Liver (tissue), 9 donors: ENCODE measurements around the gene DENND4A. TPM values are rescaled to one million over a fixed set of nuclear protein-coding genes. Genes with fewer than 3 reads are reported as not detected.

Source experiments
- DNase-seq: peaks from one replicate; pipeline ENCODE4 v3.0.0-alpha.2; 2017; ENCODE audit warnings: low spot score
- H3K27ac ChIP-seq, 2 donors: one replicate each; pipeline ENCODE4 v1.7.0; 2013; ENCODE audit warnings: inconsistent platforms in 2 of 2, low read length in 2 of 2, control low read depth in 1 of 2, low read depth in 1 of 2, mild to moderate bottlenecking in 1 of 2
- H3K27me3 ChIP-seq, 4 donors: one replicate each; pipeline versions ENCODE4 v1.6.1 to v1.7.0; 2013; ENCODE audit warnings: low read length in 3 of 4, inconsistent platforms in 1 of 4, mild to moderate bottlenecking in 1 of 4, moderate library complexity in 1 of 4; ENCODE audit not compliant: control insufficient read depth in 4 of 4, insufficient read depth in 4 of 4
- H3K36me3 ChIP-seq, 4 donors: one replicate each; pipeline versions ENCODE4 v1.6.1 to v1.7.0; 2013; ENCODE audit warnings: low read length in 3 of 4, mild to moderate bottlenecking in 3 of 4, low read depth in 1 of 4, moderate library complexity in 1 of 4; ENCODE audit not compliant: control insufficient read depth in 4 of 4, insufficient read depth in 3 of 4
- H3K4me1 ChIP-seq, 4 donors: one replicate each; pipeline versions ENCODE4 v1.6.1 to v1.7.0; 2013; ENCODE audit warnings: low read length in 3 of 4, mild to moderate bottlenecking in 3 of 4, moderate library complexity in 1 of 4; ENCODE audit not compliant: control insufficient read depth in 4 of 4, insufficient read depth in 4 of 4
- H3K4me3 ChIP-seq, 3 donors: one replicate each; pipeline versions ENCODE4 v1.6.1 to v1.7.0; 2013; ENCODE audit warnings: low read length in 3 of 3, control low read depth in 1 of 3, low read depth in 1 of 3, mild to moderate bottlenecking in 1 of 3
- H3K9ac ChIP-seq, 2 donors: one replicate each; pipeline ENCODE4 v1.7.0; 2013; ENCODE audit warnings: low read length in 2 of 2, mild to moderate bottlenecking in 2 of 2, moderate library complexity in 2 of 2, control low read depth in 1 of 2, low read depth in 1 of 2
- H3K9me3 ChIP-seq, 4 donors: one replicate each; pipeline versions ENCODE4 v1.6.1 to v1.7.0; 2013; ENCODE audit warnings: low read length in 3 of 4; ENCODE audit not compliant: control insufficient read depth in 4 of 4
- EGR1 ChIP-seq, 2 donors: IDR thresholded peaks; 2 replicates each; pipeline ENCODE4 v1.6.1; 2016 to 2018; ENCODE audit warnings: antibody characterized with exemption in 2 of 2, low read depth in 2 of 2
- FOXA1 ChIP-seq: IDR thresholded peaks from 2 replicates; pipeline ENCODE4 v1.6.1; 2016; ENCODE audit warnings: antibody characterized with exemption
- FOXA2 ChIP-seq: IDR thresholded peaks from 2 replicates; pipeline ENCODE4 v1.6.1; 2016; ENCODE audit warnings: antibody characterized with exemption
- GABPA ChIP-seq, 2 donors: IDR thresholded peaks in 1 of 2; conservative IDR thresholded peaks in 1 of 2; 2 replicates each; pipeline ENCODE4 v1.6.1; 2016; ENCODE audit warnings: antibody characterized with exemption in 2 of 2, mild to moderate bottlenecking in 1 of 2, moderate library complexity in 1 of 2
- HNF4A ChIP-seq, 2 donors: conservative IDR thresholded peaks; 2 replicates each; pipeline ENCODE4 v1.6.1; 2016; ENCODE audit warnings: antibody characterized with exemption in 2 of 2, mild to moderate bottlenecking in 2 of 2
- HNF4G ChIP-seq: IDR thresholded peaks from 2 replicates; pipeline ENCODE4 v1.6.1; 2016; ENCODE audit warnings: antibody characterized with exemption
- JUND ChIP-seq, 2 donors: IDR thresholded peaks; 2 replicates each; pipeline ENCODE4 v1.6.1; 2016; ENCODE audit warnings: antibody characterized with exemption in 2 of 2
- NR2F2 ChIP-seq: IDR thresholded peaks from 2 replicates; pipeline ENCODE4 v1.6.1; 2016; ENCODE audit warnings: antibody characterized with exemption
- RAD21 ChIP-seq, 2 donors: IDR thresholded peaks; 2 replicates each; pipeline ENCODE4 v1.6.1; 2016; ENCODE audit warnings: antibody characterized with exemption in 2 of 2, mild to moderate bottlenecking in 2 of 2
- RXRA ChIP-seq, 2 donors: IDR thresholded peaks; 2 replicates each; pipeline ENCODE4 v1.6.1; 2017 to 2018; ENCODE audit warnings: antibody characterized with exemption in 2 of 2, mild to moderate bottlenecking in 1 of 2
- SP1 ChIP-seq: IDR thresholded peaks from 2 replicates; pipeline ENCODE4 v1.6.1; 2018; ENCODE audit warnings: antibody characterized with exemption, mild to moderate bottlenecking
- TAF1 ChIP-seq: conservative IDR thresholded peaks from 2 replicates; pipeline ENCODE4 v1.6.1; 2016; ENCODE audit warnings: antibody characterized with exemption, mild to moderate bottlenecking
- YY1 ChIP-seq: IDR thresholded peaks from 2 replicates; pipeline ENCODE4 v1.6.1; 2016; ENCODE audit warnings: antibody characterized with exemption, mild to moderate bottlenecking
- WGBS: extraction: QIAGEN DNeasy Blood & Tissue Kit; methylation state at CpG from one replicate; pipeline ENCODE4 v1.1.7; 2013; 5-methylcytosine and 5-hydroxymethylcytosine counted together
- polyA plus RNA-seq, 2 donors: library from polyadenylated mRNA; stranded (reverse) in 1 of 2; unstranded in 1 of 2; fragments of 200-250 nt in 1 of 2; fragments of >200 nt in 1 of 2; fragmentation: Nextera tagmentation in 1 of 2; extraction: Ambion mirVana in 1 of 2; gene quantifications; one replicate each; pipeline versions ENCODE4 v1.2.1 to v1.2.3, GENCODE V29; 2013 to 2015
- total RNA-seq, 2 donors: library from RNA; depleted of rRNA; stranded (reverse); fragments of >200 nt; gene quantifications; one replicate each; pipeline ENCODE4 v1.2.3, GENCODE V29; 2014
- TF ChIP-seq, protein P1 (sequence below): IDR thresholded peaks from 2 replicates; pipeline ENCODE4 v1.6.1; 2016; ENCODE audit warnings: antibody characterized with exemption
- TF ChIP-seq, protein P2 (sequence below): fragments of 150-350 bp; IDR thresholded peaks from 2 replicates; pipeline ENCODE4 v1.5.1; 2017; ENCODE audit warnings: improper control_type of control experiment, low read depth, low read length; ENCODE audit not compliant: missing input control
- TF ChIP-seq, protein P3 (sequence below): IDR thresholded peaks from 2 replicates; pipeline ENCODE4 v1.6.1; 2016; ENCODE audit warnings: antibody characterized with exemption
- TF ChIP-seq, protein P4 (sequence below): IDR thresholded peaks from 2 replicates; pipeline ENCODE4 v1.6.1; 2016; ENCODE audit warnings: antibody characterized with exemption, mild to moderate bottlenecking
- TF ChIP-seq, protein P5 (sequence below): IDR thresholded peaks from 2 replicates; pipeline ENCODE4 v1.6.1; 2016; ENCODE audit warnings: antibody characterized with exemption
- donor health status: healthy.
- donor health status: healthy.
- donor health status: healthy.
- donor health status: healthy.
- donor health status: healthy.

DENND4A gene
- total and polyA plus RNA-seq, 4 donors = 5.2 to 75.5 (median 23.9) TPM

DNA sequence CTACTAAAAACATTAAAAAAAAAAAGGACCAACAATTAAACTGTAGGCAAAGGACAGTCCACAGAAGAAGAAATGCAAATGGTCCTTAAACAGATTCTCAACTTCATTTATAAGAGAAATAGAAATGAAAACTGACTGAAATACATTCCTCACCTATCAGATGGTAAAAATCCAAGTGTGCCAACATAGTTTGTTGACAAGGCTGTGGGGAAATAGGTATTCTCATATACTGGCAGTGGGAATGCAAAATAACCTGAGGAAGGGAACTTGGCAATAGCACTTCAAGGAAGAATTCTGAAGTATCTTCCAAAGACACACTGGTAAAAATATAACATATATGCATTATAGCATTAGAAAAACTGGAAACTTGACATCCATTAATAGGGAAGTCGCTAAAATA lies 116.5 kb downstream of the DENND4A start:
- H3K27ac ChIP-seq = no peak overlapping the region
- no peak overlapping the region for H3K4me3 ChIP-seq
- no peak for DNase-seq
- WGBS = 90% methylated on average over 1 of the region's 1 CpG
- no peak overlapping the region for H3K9ac ChIP-seq
- H3K27me3 ChIP-seq = no peaks in the 10 kb centered on the region
- H3K36me3 ChIP-seq = peaks cover 4 to 31% (median 20%) of the 10 kb centered on the region in 4 donors
- no peaks in the 10 kb centered on the region for H3K4me1 ChIP-seq
- H3K9me3 ChIP-seq = no peaks in the 10 kb centered on the region
- TF ChIP-seq TAF1 (no peak), HNF4A (conservative IDR thresholded peaks at IDR 0.05) (no peak), HNF4G (no peak), YY1 (no peak), FOXA2 (no peak), RXRA (IDR thresholded peaks at IDR 0.05) (no peak), SP1 (no peak)
- TF ChIP-seq, protein P1, sequence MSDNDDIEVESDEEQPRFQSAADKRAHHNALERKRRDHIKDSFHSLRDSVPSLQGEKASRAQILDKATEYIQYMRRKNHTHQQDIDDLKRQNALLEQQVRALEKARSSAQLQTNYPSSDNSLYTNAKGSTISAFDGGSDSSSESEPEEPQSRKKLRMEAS = no peak
- TF ChIP-seq, protein P2, sequence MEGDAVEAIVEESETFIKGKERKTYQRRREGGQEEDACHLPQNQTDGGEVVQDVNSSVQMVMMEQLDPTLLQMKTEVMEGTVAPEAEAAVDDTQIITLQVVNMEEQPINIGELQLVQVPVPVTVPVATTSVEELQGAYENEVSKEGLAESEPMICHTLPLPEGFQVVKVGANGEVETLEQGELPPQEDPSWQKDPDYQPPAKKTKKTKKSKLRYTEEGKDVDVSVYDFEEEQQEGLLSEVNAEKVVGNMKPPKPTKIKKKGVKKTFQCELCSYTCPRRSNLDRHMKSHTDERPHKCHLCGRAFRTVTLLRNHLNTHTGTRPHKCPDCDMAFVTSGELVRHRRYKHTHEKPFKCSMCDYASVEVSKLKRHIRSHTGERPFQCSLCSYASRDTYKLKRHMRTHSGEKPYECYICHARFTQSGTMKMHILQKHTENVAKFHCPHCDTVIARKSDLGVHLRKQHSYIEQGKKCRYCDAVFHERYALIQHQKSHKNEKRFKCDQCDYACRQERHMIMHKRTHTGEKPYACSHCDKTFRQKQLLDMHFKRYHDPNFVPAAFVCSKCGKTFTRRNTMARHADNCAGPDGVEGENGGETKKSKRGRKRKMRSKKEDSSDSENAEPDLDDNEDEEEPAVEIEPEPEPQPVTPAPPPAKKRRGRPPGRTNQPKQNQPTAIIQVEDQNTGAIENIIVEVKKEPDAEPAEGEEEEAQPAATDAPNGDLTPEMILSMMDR = no peak
- TF ChIP-seq, protein P3, sequence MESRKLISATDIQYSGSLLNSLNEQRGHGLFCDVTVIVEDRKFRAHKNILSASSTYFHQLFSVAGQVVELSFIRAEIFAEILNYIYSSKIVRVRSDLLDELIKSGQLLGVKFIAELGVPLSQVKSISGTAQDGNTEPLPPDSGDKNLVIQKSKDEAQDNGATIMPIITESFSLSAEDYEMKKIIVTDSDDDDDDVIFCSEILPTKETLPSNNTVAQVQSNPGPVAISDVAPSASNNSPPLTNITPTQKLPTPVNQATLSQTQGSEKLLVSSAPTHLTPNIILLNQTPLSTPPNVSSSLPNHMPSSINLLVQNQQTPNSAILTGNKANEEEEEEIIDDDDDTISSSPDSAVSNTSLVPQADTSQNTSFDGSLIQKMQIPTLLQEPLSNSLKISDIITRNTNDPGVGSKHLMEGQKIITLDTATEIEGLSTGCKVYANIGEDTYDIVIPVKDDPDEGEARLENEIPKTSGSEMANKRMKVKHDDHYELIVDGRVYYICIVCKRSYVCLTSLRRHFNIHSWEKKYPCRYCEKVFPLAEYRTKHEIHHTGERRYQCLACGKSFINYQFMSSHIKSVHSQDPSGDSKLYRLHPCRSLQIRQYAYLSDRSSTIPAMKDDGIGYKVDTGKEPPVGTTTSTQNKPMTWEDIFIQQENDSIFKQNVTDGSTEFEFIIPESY = no peak

DNA sequence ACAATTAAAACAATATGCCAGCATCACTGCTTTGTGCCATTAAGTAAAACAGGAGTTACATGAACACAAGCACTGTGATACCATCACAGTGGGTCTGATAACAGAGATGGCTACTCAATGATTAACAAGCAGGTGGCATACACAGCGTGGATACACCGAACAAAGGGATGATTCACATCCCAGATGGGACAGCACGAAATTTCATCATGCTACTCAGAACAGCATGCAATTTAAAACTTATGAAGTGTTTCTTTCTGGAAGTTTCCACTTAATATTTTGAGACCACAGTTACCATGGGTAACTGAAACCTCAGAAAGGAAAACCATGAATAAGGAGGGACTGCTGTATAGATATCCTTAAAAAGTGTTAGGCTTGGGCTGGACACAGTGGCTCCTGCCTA lies 125.8 kb downstream of the DENND4A start:
- H3K27me3 ChIP-seq = no peaks in the 10 kb centered on the region

More for the DNA sequence above, 125.8 kb downstream of the DENND4A start:
- no peak for DNase-seq
- Histone ChIP-seq H3K9me3 (no peaks in the 10 kb centered on the region), H3K36me3 (peaks cover 10 to 63% (median 50%) of the 10 kb centered on the region in 4 donors), H3K4me1 (no peaks in the 10 kb centered on the region), H3K27ac (no peak overlapping the region), H3K9ac (no peak overlapping the region), H3K4me3 (no peak overlapping the region)
- WGBS = 91% methylated on average over 3 of the region's 3 CpGs
- TF ChIP-seq HNF4A (conservative IDR thresholded peaks at IDR 0.05) (no peak), RXRA (IDR thresholded peaks at IDR 0.05) (no peak), JUND (IDR thresholded peaks at IDR 0.05) (no peak), GABPA (IDR thresholded peaks at IDR 0.05 in 1 of 2, conservative IDR thresholded peaks at IDR 0.05 in 1 of 2) (no peak), FOXA1 (no peak), HNF4G (no peak), FOXA2 (no peak), SP1 (no peak), RAD21 (IDR thresholded peaks at IDR 0.05) (no peak), TAF1 (no peak), EGR1 (IDR thresholded peaks at IDR 0.05; ENCODE audit: low read depth in 2 of 2) (no peak), NR2F2 (no peak), YY1 (no peak)
- TF ChIP-seq, protein P3 = no peak
- TF ChIP-seq, protein P4, sequence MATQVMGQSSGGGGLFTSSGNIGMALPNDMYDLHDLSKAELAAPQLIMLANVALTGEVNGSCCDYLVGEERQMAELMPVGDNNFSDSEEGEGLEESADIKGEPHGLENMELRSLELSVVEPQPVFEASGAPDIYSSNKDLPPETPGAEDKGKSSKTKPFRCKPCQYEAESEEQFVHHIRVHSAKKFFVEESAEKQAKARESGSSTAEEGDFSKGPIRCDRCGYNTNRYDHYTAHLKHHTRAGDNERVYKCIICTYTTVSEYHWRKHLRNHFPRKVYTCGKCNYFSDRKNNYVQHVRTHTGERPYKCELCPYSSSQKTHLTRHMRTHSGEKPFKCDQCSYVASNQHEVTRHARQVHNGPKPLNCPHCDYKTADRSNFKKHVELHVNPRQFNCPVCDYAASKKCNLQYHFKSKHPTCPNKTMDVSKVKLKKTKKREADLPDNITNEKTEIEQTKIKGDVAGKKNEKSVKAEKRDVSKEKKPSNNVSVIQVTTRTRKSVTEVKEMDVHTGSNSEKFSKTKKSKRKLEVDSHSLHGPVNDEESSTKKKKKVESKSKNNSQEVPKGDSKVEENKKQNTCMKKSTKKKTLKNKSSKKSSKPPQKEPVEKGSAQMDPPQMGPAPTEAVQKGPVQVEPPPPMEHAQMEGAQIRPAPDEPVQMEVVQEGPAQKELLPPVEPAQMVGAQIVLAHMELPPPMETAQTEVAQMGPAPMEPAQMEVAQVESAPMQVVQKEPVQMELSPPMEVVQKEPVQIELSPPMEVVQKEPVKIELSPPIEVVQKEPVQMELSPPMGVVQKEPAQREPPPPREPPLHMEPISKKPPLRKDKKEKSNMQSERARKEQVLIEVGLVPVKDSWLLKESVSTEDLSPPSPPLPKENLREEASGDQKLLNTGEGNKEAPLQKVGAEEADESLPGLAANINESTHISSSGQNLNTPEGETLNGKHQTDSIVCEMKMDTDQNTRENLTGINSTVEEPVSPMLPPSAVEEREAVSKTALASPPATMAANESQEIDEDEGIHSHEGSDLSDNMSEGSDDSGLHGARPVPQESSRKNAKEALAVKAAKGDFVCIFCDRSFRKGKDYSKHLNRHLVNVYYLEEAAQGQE = no peak
- TF ChIP-seq, protein P5, sequence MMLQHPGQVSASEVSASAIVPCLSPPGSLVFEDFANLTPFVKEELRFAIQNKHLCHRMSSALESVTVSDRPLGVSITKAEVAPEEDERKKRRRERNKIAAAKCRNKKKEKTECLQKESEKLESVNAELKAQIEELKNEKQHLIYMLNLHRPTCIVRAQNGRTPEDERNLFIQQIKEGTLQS = no peak
